A673 (cell line): ENCODE results near the gene LDHB.

ENCODE experiments used
- CTCF ChIP-seq: fragments of 300-800, 200-600 bp; sonication (generic); conservative IDR thresholded peaks from 2 replicates; pipeline ENCODE4 v1.5.1; 2017; ENCODE audit warnings: low read depth, mild to moderate bottlenecking, antibody characterized with exemption, low read length, moderate library complexity, mixed read lengths
- EZH2 ChIP-seq: fragments of 200-600 bp; sonication (generic); IDR thresholded peaks from 2 replicates; pipeline ENCODE4 v1.6.1; 2017; ENCODE audit warnings: borderline replicate concordance, low read depth, mild to moderate bottlenecking, mixed read lengths, antibody characterized with exemption, low read length; ENCODE audit not compliant: poor library complexity, severe bottlenecking

GRCh38 chr12:21694660-21695059 is 37.0 kb upstream of the LDHB start:
- TF ChIP-seq CTCF (no peak), EZH2 (no peak)
